Type B pancreatic cell (in vitro differentiated cells): ENCODE measurements around the gene NALF2. TPM values are rescaled to one million over a fixed set of nuclear protein-coding genes. Genes with fewer than 3 reads are reported as not detected.
A peak's percentile ranks its signal among the peaks of the same experiment; 100 is the strongest.

Source experiments
- DNase-seq: peaks from one replicate; pipeline ENCODE4 v3.0.0; 2021; ENCODE audit warnings: mixed read lengths; ENCODE audit not compliant: unreplicated experiment; ENCODE audit errors: extremely low spot score
- H3K27ac Mint-ChIP-seq: 2 replicates; pipeline ENCODE4 v1.8.0; 2021; ENCODE audit warnings: mild to moderate bottlenecking, mixed read lengths
- H3K27me3 Mint-ChIP-seq: 2 replicates; pipeline ENCODE4 v1.8.0; 2021; ENCODE audit warnings: mixed read lengths
- H3K36me3 Mint-ChIP-seq: 2 replicates; pipeline ENCODE4 v1.8.0; 2021; ENCODE audit warnings: mixed read lengths
- H3K4me1 Mint-ChIP-seq: one replicate; pipeline ENCODE4 v1.8.0; 2021; ENCODE audit warnings: mixed read lengths; ENCODE audit not compliant: unreplicated experiment
- H3K4me3 Mint-ChIP-seq: 2 replicates; pipeline ENCODE4 v1.8.0; 2021; ENCODE audit warnings: mild to moderate bottlenecking, mixed read lengths
- H3K9me3 Mint-ChIP-seq: 2 replicates; pipeline ENCODE4 v1.8.0; 2021; ENCODE audit warnings: mixed read lengths
- CTCF ChIP-seq: fragments of 200-600 bp; sonication (generic); conservative IDR thresholded peaks from 2 replicates; pipeline ENCODE4 v1.5.0; 2021; ENCODE audit warnings: antibody characterized with exemption, mild to moderate bottlenecking
- total RNA-seq: library from RNA; stranded (reverse); gene quantifications from 2 replicates; pipeline ENCODE4 v1.2.1, GENCODE V29; 2021; ENCODE audit warnings: low replicate concordance

NALF2 gene
- total RNA-seq, 1 donor from 2014 or later = 3.4 TPM

- Mint-ChIP-seq H3K36me3 (no peaks in the 10 kb centered on the region), H3K27ac (no peak overlapping the region), H3K27me3 (no peaks in the 10 kb centered on the region), H3K4me1 (no peaks in the 10 kb centered on the region), H3K9me3 (no peaks in the 10 kb centered on the region), H3K4me3 (no peak overlapping the region)
- no peak for TF ChIP-seq CTCF
- no peak for DNase-seq
These were observed 37.8 kb downstream of the NALF2 start for GRCh38 chrX:69541956-69542355.

DNA sequence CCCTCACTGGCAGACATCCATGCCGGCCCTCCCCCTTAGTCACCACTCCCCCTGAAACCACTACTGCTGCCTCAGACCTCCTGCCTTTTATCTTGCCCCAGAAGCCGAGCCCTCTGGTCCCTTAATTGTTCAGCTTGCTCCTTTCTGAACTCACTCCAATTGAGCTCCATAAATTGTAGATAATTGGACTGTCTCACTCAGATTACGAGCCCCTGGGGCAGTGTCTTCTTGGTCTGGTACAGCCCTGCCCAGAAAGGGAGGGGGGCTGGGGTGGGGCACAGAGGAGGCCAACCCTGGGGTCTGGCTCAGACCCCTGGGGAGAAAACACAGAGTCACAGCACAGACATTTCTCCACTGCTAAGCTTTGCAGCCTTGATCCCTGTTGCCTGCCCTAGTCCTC is 39.4 kb downstream of the NALF2 start:
- no peak for TF ChIP-seq CTCF
- Mint-ChIP-seq H3K4me1 (no peaks in the 10 kb centered on the region), H3K4me3 (no peak overlapping the region), H3K9me3 (no peaks in the 10 kb centered on the region), H3K27me3 (no peaks in the 10 kb centered on the region), H3K27ac (no peak overlapping the region), H3K36me3 (no peaks in the 10 kb centered on the region)
- DNase-seq = no peak

DNA sequence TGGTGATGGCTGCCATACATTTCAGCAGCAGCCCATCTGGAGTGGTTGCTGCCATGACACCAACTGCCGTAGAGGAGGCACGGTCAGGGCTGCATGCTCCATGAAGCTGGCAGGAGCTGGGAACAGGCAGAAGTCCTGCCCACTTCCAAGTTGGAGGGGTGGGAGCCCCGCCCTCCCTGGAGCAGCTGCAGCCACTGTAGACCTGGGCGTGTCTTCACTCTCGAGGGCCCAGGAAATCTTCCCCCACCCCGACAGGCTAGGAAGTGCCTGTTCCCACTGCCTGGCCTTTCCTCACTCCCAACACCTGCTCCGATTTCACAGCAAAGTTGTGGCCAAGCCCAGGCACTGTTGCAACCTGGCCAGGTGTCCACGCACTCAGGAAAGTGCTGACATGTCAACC is 42.3 kb downstream of the NALF2 start:
- Mint-ChIP-seq H3K27me3 (no peaks in the 10 kb centered on the region), H3K27ac (no peak overlapping the region), H3K4me1 (no peaks in the 10 kb centered on the region), H3K9me3 (no peaks in the 10 kb centered on the region), H3K4me3 (no peak overlapping the region), H3K36me3 (no peaks in the 10 kb centered on the region)
- no peak for TF ChIP-seq CTCF
- DNase-seq = no peak

GRCh38 chrX:69546978-69547377 is 42.9 kb downstream of the NALF2 start:
- no peak for TF ChIP-seq CTCF

GRCh38 chrX:69551421-69552009 is 47.4 kb downstream of the NALF2 start:
- TF ChIP-seq CTCF = no peak
- Mint-ChIP-seq H3K27ac (no peak overlapping the region), H3K27me3 (no peaks in the 10 kb centered on the region), H3K4me1 (peaks cover 10% of the 10 kb centered on the region), H3K4me3 (peak overlapping the region; percentile 12), H3K9me3 (no peaks in the 10 kb centered on the region), H3K36me3 (no peaks in the 10 kb centered on the region)
- no peak for DNase-seq

More at GRCh38 chrX:69546978-69547377, 42.9 kb downstream of the NALF2 start:
- Mint-ChIP-seq H3K9me3 (no peaks in the 10 kb centered on the region), H3K27me3 (no peaks in the 10 kb centered on the region), H3K4me3 (no peak overlapping the region), H3K4me1 (no peaks in the 10 kb centered on the region), H3K36me3 (no peaks in the 10 kb centered on the region), H3K27ac (no peak overlapping the region)
- no peak for DNase-seq

DNA sequence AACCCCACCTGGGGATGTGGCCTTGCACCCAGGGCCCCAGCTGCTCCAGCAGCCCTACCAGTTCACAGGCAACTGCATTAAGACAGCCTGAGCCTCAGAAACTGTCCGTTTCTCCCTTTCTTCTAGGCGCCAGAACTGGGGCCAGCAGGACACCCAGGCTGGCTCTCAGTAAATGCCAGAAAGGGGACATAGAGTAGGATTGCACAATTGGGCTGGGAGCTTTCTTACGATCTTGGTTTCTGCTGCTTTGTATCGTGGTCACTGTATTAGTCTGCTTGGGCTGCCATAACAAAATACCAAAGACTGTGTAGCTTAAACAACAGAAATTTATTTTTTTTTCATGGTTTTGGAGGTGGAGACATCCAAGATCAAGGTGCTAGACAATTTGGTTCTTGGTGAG is 48.4 kb downstream of the NALF2 start:
- Mint-ChIP-seq H3K27me3 (no peaks in the 10 kb centered on the region), H3K36me3 (no peaks in the 10 kb centered on the region), H3K4me1 (peaks cover 10% of the 10 kb centered on the region), H3K4me3 (no peak overlapping the region), H3K9me3 (no peaks in the 10 kb centered on the region), H3K27ac (no peak overlapping the region)
- DNase-seq = no peak
- TF ChIP-seq CTCF = no peak
